ENCODE data around the gene TMEM140.
"Not testable (repeated sequence)": the region's sequence is repeated elsewhere in the genome, so short reads cannot be mapped to it uniquely, and the experiment has no call there.

The TMEM140 gene

GRCh38 chr7:135195156-135195555 is 47.3 kb downstream of the TMEM140 start:
- ATAC-seq (no peak), DNase-seq (no peak)

GRCh38 chr7:135195968-135196629 is 48.2 kb downstream of the TMEM140 start:
- ATAC-seq (no peak), DNase-seq (no peak)

GRCh38 chr7:135197343-135197742 is 49.5 kb downstream of the TMEM140 start:
- DNase-seq (no peak), ATAC-seq (no peak)

GRCh38 chr7:135197906-135198655 is 50.2 kb downstream of the TMEM140 start:
- ATAC-seq = peak; percentile 53
- no peak for DNase-seq

GRCh38 chr7:135199439-135199838 is 51.6 kb downstream of the TMEM140 start:
- DNase-seq (no peak), ATAC-seq (no peak)

GRCh38 chr7:135200821-135201331 is 53.0 kb downstream of the TMEM140 start:
- DNase-seq (no peak), ATAC-seq (no peak)

- DNase-seq = no peak
- no peak for ATAC-seq
These were observed 53.5 kb downstream of the TMEM140 start for GRCh38 chr7:135201350-135201749.

GRCh38 chr7:135204341-135204749 is 56.5 kb downstream of the TMEM140 start:
- DNase-seq (no peak), ATAC-seq (no peak)

GRCh38 chr7:135204876-135205275 is 57.0 kb downstream of the TMEM140 start:
- ATAC-seq = no peak
- no peak for DNase-seq

GRCh38 chr7:135205850-135206249 is 58.0 kb downstream of the TMEM140 start:
- ATAC-seq = no peak
- no peak for DNase-seq

GRCh38 chr7:135206941-135207391 is 59.1 kb downstream of the TMEM140 start:
- DNase-seq = no peak
- no peak for ATAC-seq

GRCh38 chr7:135207406-135208101 is 59.7 kb downstream of the TMEM140 start:
- ATAC-seq (no peak), DNase-seq (no peak)

GRCh38 chr7:135208102-135208793 is 60.4 kb downstream of the TMEM140 start:
- no peak for DNase-seq
- ATAC-seq = no peak

- no peak for ATAC-seq
- DNase-seq = no peak
These were observed 61.5 kb downstream of the TMEM140 start for GRCh38 chr7:135209225-135209834.

- DNase-seq (no peak), ATAC-seq (peak; percentile 0)
These were observed 63.0 kb downstream of the TMEM140 start for GRCh38 chr7:135210888-135211178.

GRCh38 chr7:135211179-135211945 is 63.5 kb downstream of the TMEM140 start, which contains the start of gene WDR91:
Gene WDR91 (minus strand): TSS chr7:135211526. CDS start chr7:135211502, 24 bp downstream.
- DNase-seq = peak; percentile 98

GRCh38 chr7:135211946-135212685 is 64.2 kb downstream of the TMEM140 start:
- not testable (repeated sequence) for DNase-seq, ATAC-seq

More at GRCh38 chr7:135211179-135211945, 63.5 kb downstream of the TMEM140 start, which contains the start of gene WDR91:
- ATAC-seq = peak; percentile 95

- DNase-seq = no peak
- no peak for ATAC-seq
These were observed 66.0 kb downstream of the TMEM140 start for GRCh38 chr7:135213831-135214230.

GRCh38 chr7:135215180-135215579 is 67.3 kb downstream of the TMEM140 start:
- ATAC-seq (no peak), DNase-seq (no peak)

- DNase-seq (no peak), ATAC-seq (no peak)
These were observed 67.8 kb downstream of the TMEM140 start for GRCh38 chr7:135215698-135216097.
